Astrocyte (in vitro differentiated cells and primary cell): ENCODE results near the gene ASB1. TPM values are rescaled to one million over a fixed set of nuclear protein-coding genes. Genes with fewer than 3 reads are reported as not detected.

Source experiments
- DNase-seq: peaks from one replicate; pipeline ENCODE4 v3.0.0-alpha.2; 2010; ENCODE audit warnings: low read depth
- FAIRE-seq: peaks from 2 replicates; lab custom pipeline; 2011; peaks lifted over from hg19 to GRCh38; lab: Jason Lieb, UNC
- H2AFZ ChIP-seq: 2 replicates; pipeline ENCODE4 v1.6.0; 2012; ENCODE audit warnings: low read depth, low read length, inconsistent platforms
- H3K27ac ChIP-seq: 2 replicates; pipeline ENCODE4 v1.5.1; 2011; ENCODE audit warnings: low read depth, low read length, inconsistent platforms
- H3K27me3 ChIP-seq: 2 replicates; pipeline ENCODE4 v1.6.0; 2011; ENCODE audit warnings: low read length, inconsistent platforms; ENCODE audit not compliant: insufficient read depth
- H3K36me3 ChIP-seq: 2 replicates; pipeline ENCODE4 v1.5.1; 2011; ENCODE audit warnings: low read length, inconsistent platforms; ENCODE audit not compliant: insufficient read depth
- H3K4me1 ChIP-seq: 2 replicates; pipeline ENCODE4 v1.5.1; 2011; ENCODE audit warnings: low read length, inconsistent platforms; ENCODE audit not compliant: insufficient read depth
- H3K4me2 ChIP-seq: 2 replicates; pipeline ENCODE4 v1.6.0; 2012; ENCODE audit warnings: low read length, inconsistent platforms
- H3K4me3 ChIP-seq: 2 replicates; pipeline ENCODE4 v1.5.1; 2011; ENCODE audit warnings: low read depth, mild to moderate bottlenecking, low read length, inconsistent platforms; ENCODE audit not compliant: insufficient read depth
- H3K79me2 ChIP-seq: 2 replicates; pipeline ENCODE4 v1.6.0; 2012; ENCODE audit warnings: mild to moderate bottlenecking, low read length, inconsistent platforms; ENCODE audit not compliant: insufficient read depth
- H3K9ac ChIP-seq: 2 replicates; pipeline ENCODE4 v1.6.0; 2012; ENCODE audit warnings: mild to moderate bottlenecking, low read length, inconsistent platforms
- H3K9me3 ChIP-seq: 2 replicates; pipeline ENCODE4 v1.5.1; 2012; ENCODE audit warnings: low read depth, mild to moderate bottlenecking, low read length, inconsistent platforms; ENCODE audit not compliant: insufficient read depth
- H4K20me1 ChIP-seq: 2 replicates; pipeline ENCODE4 v1.6.0; 2012; ENCODE audit warnings: low read length, inconsistent platforms; ENCODE audit not compliant: insufficient read depth
- H3K27ac Mint-ChIP-seq: one replicate; pipeline ENCODE4 v1.8.0; 2021; ENCODE audit warnings: mild to moderate bottlenecking, mixed read lengths; ENCODE audit not compliant: unreplicated experiment
- H3K27me3 Mint-ChIP-seq: one replicate; pipeline ENCODE4 v1.8.0; 2021; ENCODE audit warnings: low read depth, mixed read lengths; ENCODE audit not compliant: unreplicated experiment
- H3K36me3 Mint-ChIP-seq: one replicate; pipeline ENCODE4 v1.8.0; 2021; ENCODE audit warnings: low read depth, mixed read lengths; ENCODE audit not compliant: unreplicated experiment
- H3K4me1 Mint-ChIP-seq: one replicate; pipeline ENCODE4 v1.8.0; 2021; ENCODE audit warnings: low read depth, mixed read lengths; ENCODE audit not compliant: unreplicated experiment
- H3K4me3 Mint-ChIP-seq: one replicate; pipeline ENCODE4 v1.8.0; 2021; ENCODE audit warnings: mild to moderate bottlenecking, moderate library complexity, mixed read lengths; ENCODE audit not compliant: unreplicated experiment
- H3K9me3 Mint-ChIP-seq: one replicate; pipeline ENCODE4 v1.8.0; 2021; ENCODE audit warnings: mild to moderate bottlenecking, mixed read lengths; ENCODE audit not compliant: unreplicated experiment
- EZH2 ChIP-seq: IDR thresholded peaks from 2 replicates; pipeline ENCODE4 v1.6.1; 2012; ENCODE audit warnings: mild to moderate bottlenecking, low read length, inconsistent platforms; ENCODE audit not compliant: insufficient read depth
- total RNA-seq: library from RNA; stranded (reverse); gene quantifications from 2 replicates; pipeline ENCODE4 v1.2.1, GENCODE V29; 2021
- TF ChIP-seq, protein P1 (sequence below): IDR thresholded peaks from 2 replicates; pipeline ENCODE4 v1.5.1; 2011; ENCODE audit warnings: low read depth, mild to moderate bottlenecking, inconsistent platforms, low read length, moderate library complexity; ENCODE audit not compliant: insufficient read depth

ASB1 gene
- total RNA-seq, 1 donor from 2014 or later, result 30.6 TPM

DNA sequence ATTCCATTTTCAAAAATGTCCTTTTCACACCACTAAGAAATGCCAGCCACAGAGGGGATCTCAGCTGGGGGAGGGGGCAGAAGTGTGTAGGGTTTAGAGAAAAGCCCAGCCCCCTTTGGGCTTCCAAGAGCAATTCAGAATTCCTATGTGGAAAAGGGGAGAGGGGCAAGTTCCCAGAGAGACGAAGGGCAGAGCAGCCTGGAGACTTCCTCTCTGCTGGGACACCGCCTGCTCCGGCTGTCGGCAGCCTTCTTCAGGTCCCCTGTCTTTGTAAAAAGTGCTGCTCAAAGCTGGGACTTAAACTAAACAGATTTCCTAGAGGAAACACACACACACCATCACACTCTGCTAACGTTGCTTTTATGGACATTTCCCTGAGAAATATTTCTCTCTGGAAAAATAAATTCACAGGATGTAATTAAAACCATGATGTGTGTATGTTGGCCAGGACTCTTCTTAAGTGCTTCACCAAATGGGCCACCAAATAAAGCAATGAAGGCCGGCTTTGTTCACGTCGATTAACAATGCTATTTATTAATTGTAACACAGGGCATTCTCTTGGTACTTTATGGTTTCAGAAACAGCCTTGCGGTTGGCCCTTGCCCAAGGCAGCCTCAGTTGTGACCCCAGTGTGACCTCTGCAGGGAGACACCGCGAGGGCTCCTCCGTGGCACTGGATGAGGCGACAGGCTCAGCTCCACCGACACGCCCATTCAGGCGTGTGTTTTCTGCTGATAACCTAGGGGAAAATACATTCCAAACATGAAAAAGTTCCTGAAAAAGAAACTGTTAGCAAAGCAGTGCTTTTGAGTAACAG lies 5.6 kb upstream of the ASB1 start:
- DNase-seq (no peak), FAIRE-seq (no peak)
- H3K4me1 Mint-ChIP-seq, result peaks cover 24% of the 10 kb centered on the region
- no peak overlapping the region for H2AFZ ChIP-seq
- H3K4me3 ChIP-seq, result no peak overlapping the region
- peaks cover 36% of the 10 kb centered on the region for H3K4me1 ChIP-seq
- TF ChIP-seq, protein P1, sequence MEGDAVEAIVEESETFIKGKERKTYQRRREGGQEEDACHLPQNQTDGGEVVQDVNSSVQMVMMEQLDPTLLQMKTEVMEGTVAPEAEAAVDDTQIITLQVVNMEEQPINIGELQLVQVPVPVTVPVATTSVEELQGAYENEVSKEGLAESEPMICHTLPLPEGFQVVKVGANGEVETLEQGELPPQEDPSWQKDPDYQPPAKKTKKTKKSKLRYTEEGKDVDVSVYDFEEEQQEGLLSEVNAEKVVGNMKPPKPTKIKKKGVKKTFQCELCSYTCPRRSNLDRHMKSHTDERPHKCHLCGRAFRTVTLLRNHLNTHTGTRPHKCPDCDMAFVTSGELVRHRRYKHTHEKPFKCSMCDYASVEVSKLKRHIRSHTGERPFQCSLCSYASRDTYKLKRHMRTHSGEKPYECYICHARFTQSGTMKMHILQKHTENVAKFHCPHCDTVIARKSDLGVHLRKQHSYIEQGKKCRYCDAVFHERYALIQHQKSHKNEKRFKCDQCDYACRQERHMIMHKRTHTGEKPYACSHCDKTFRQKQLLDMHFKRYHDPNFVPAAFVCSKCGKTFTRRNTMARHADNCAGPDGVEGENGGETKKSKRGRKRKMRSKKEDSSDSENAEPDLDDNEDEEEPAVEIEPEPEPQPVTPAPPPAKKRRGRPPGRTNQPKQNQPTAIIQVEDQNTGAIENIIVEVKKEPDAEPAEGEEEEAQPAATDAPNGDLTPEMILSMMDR, result no peak
- no peak for TF ChIP-seq EZH2
- no peak overlapping the region for H3K4me3 Mint-ChIP-seq
- H3K27ac Mint-ChIP-seq, result peak overlapping the region; percentile 22
- no peaks in the 10 kb centered on the region for H3K36me3 ChIP-seq
- peak overlapping the region; percentile 21 for H3K4me2 ChIP-seq
- H3K9me3 Mint-ChIP-seq, result peaks cover 2% of the 10 kb centered on the region
- H3K9me3 ChIP-seq, result peaks cover 2% of the 10 kb centered on the region
- no peak overlapping the region for H3K27ac ChIP-seq
- H3K79me2 ChIP-seq, result no peaks in the 10 kb centered on the region
- no peaks in the 10 kb centered on the region for H4K20me1 ChIP-seq
- no peaks in the 10 kb centered on the region for H3K27me3 Mint-ChIP-seq
- H3K27me3 ChIP-seq, result no peaks in the 10 kb centered on the region
- no peak overlapping the region for H3K9ac ChIP-seq
- H3K36me3 Mint-ChIP-seq, result peaks cover 5% of the 10 kb centered on the region

DNA sequence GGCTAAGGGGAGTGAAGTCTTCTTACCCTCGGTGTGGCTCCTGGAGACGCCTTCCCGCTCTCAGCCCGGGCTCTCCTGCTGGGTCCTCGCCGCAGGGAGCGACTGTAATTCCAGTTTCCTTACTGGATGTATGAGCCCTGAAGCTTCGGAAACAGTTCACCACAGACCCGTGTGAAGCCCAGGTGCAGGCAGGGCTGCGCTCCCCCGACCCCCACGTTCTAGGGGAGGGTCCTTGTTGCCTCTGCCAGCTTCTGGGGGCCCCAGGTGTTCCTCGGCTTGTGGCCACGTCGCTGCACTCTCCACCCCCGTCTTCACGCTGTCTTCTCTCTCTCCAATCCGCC lies 5.1 kb upstream of the ASB1 start:
- Mint-ChIP-seq H3K4me3 (no peak overlapping the region), H3K27ac (no peak overlapping the region), H3K36me3 (peaks cover 4% of the 10 kb centered on the region), H3K27me3 (no peaks in the 10 kb centered on the region), H3K4me1 (peaks cover 24% of the 10 kb centered on the region), H3K9me3 (peaks cover under 1% of the 10 kb centered on the region)
- Histone ChIP-seq H3K27me3 (no peaks in the 10 kb centered on the region), H3K79me2 (no peaks in the 10 kb centered on the region), H4K20me1 (no peaks in the 10 kb centered on the region), H3K4me1 (peaks cover 39% of the 10 kb centered on the region), H3K4me2 (peak overlapping the region; percentile 21), H2AFZ (no peak overlapping the region), H3K9me3 (no peaks in the 10 kb centered on the region), H3K4me3 (no peak overlapping the region), H3K27ac (no peak overlapping the region), H3K36me3 (no peaks in the 10 kb centered on the region), H3K9ac (no peak overlapping the region)
- TF ChIP-seq EZH2, result no peak
- TF ChIP-seq, protein P1, result no peak
- DNase-seq (no peak), FAIRE-seq (no peak)

DNA sequence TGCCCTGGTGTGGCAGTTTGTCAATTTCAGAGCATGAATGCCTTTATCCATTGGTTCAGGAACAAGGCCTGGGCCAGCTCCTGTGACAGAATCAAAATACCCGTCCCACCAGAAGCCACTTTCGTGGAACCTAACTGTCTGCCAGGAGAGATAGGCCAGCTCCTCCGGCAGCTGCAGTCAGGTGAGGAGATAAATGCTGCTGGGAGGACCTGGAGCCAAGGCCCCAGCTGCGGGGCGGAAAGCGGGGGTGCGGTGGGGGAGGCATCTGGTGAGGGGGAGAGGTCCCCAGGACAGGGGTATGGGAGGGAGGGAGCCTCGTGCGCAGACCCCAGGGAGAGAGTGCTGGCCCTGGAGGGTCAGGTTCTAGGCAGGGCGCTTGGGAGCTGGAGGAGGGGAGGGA lies 4.4 kb upstream of the ASB1 start:
- Histone ChIP-seq H2AFZ (no peak overlapping the region), H3K27ac (no peak overlapping the region), H3K4me2 (no peak overlapping the region), H3K9me3 (no peaks in the 10 kb centered on the region), H3K9ac (no peak overlapping the region), H3K79me2 (peaks cover 4% of the 10 kb centered on the region), H3K36me3 (no peaks in the 10 kb centered on the region), H3K27me3 (no peaks in the 10 kb centered on the region), H4K20me1 (no peaks in the 10 kb centered on the region), H3K4me3 (no peak overlapping the region), H3K4me1 (peaks cover 40% of the 10 kb centered on the region)
- DNase-seq (no peak), FAIRE-seq (no peak)
- no peak overlapping the region for H3K4me3 Mint-ChIP-seq
- peaks cover 4% of the 10 kb centered on the region for H3K36me3 Mint-ChIP-seq
- no peaks in the 10 kb centered on the region for H3K27me3 Mint-ChIP-seq
- no peak overlapping the region for H3K27ac Mint-ChIP-seq
- H3K4me1 Mint-ChIP-seq, result peaks cover 24% of the 10 kb centered on the region
- TF ChIP-seq EZH2, result no peak
- TF ChIP-seq, protein P1, result no peak
- no peaks in the 10 kb centered on the region for H3K9me3 Mint-ChIP-seq
